Naive thymus-derived CD4-positive, alpha-beta T cell (primary cell): ENCODE data around the gene FHL2. TPM values are rescaled to one million over a fixed set of nuclear protein-coding genes. Genes with fewer than 3 reads are reported as not detected.

Experiments
- ATAC-seq: fragments of 150-1000 bp; cut with Tn5 transposase; 2 replicates; pipeline ENCODE4 v1.10.0; 2021; ENCODE audit warnings: mild to moderate bottlenecking, moderate library complexity
- CTCF ChIA-PET: fragments of 350-600 bp; sonication (Branson Sonifier 250); formaldehyde crosslinking; loops from one replicate; lab custom pipeline; 2021; ENCODE audit warnings: antibody characterized with exemption; lab: Charles Lee
- POLR2A ChIA-PET: fragments of 350-600 bp; sonication (Branson Sonifier 250); formaldehyde crosslinking; loops from one replicate; lab custom pipeline; 2021; ENCODE audit warnings: antibody characterized with exemption, inconsistent platforms; lab: Charles Lee
- DNase-seq, 9 donors: peaks; one replicate each; pipeline versions ENCODE4 v3.0.0 to v3.0.0-alpha.2; 2020 to 2022; ENCODE audit warnings: mixed read lengths in 1 of 9
- H3K27ac ChIP-seq: one replicate; pipeline ENCODE4 v1.7.0; 2013; ENCODE audit warnings: mild to moderate bottlenecking, low read depth, low read length, moderate library complexity
- H3K27me3 ChIP-seq, 2 donors: one replicate each; pipeline ENCODE4 v1.7.0; 2013; ENCODE audit warnings: low read length in 2 of 2, mild to moderate bottlenecking in 2 of 2, moderate library complexity in 2 of 2; ENCODE audit not compliant: control insufficient read depth in 2 of 2, insufficient read depth in 2 of 2
- H3K36me3 ChIP-seq, 3 experiments: 1 replicate in 2 of 3; 2 replicates in 1 of 3; pipeline ENCODE4 v1.7.0; 2013; ENCODE audit warnings: low read length in 3 of 3, mild to moderate bottlenecking in 3 of 3, moderate library complexity in 1 of 3; ENCODE audit not compliant: insufficient read depth in 3 of 3, control insufficient read depth in 2 of 3
- H3K4me1 ChIP-seq, 2 donors: one replicate each; pipeline ENCODE4 v1.7.0; 2013; ENCODE audit warnings: low read length in 2 of 2, mild to moderate bottlenecking in 2 of 2, moderate library complexity in 1 of 2; ENCODE audit not compliant: control insufficient read depth in 2 of 2, insufficient read depth in 2 of 2
- H3K4me3 ChIP-seq: 2 replicates; pipeline ENCODE4 v1.7.0; 2013; ENCODE audit warnings: mild to moderate bottlenecking, low read length
- H3K9me3 ChIP-seq, 3 experiments: 1 replicate in 2 of 3; 2 replicates in 1 of 3; pipeline ENCODE4 v1.7.0; 2013; ENCODE audit warnings: low read length in 3 of 3; ENCODE audit not compliant: control insufficient read depth in 2 of 3
- H3K27ac Mint-ChIP-seq, 9 donors: one replicate each; pipeline ENCODE4 v1.8.0; 2020 to 2022; ENCODE audit warnings: mixed read lengths in 9 of 9, mild to moderate bottlenecking in 8 of 9, moderate library complexity in 5 of 9, inconsistent platforms in 2 of 9
- H3K27me3 Mint-ChIP-seq, 5 donors: one replicate each; pipeline ENCODE4 v1.8.0; 2021 to 2022; ENCODE audit warnings: mixed read lengths in 5 of 5, mild to moderate bottlenecking in 1 of 5
- H3K36me3 Mint-ChIP-seq, 5 donors: one replicate each; pipeline ENCODE4 v1.8.0; 2020 to 2022; ENCODE audit warnings: mixed read lengths in 5 of 5, mild to moderate bottlenecking in 3 of 5, inconsistent platforms in 1 of 5
- H3K4me1 Mint-ChIP-seq, 7 donors: one replicate each; pipeline ENCODE4 v1.8.0; 2020 to 2022; ENCODE audit warnings: mixed read lengths in 7 of 7, mild to moderate bottlenecking in 3 of 7, inconsistent platforms in 1 of 7
- H3K4me3 Mint-ChIP-seq, 10 donors: one replicate each; pipeline ENCODE4 v1.8.0; 2020 to 2022; ENCODE audit warnings: mild to moderate bottlenecking in 10 of 10, mixed read lengths in 10 of 10, moderate library complexity in 6 of 10, inconsistent platforms in 2 of 10
- H3K9me3 Mint-ChIP-seq, 11 donors: one replicate each; pipeline ENCODE4 v1.8.0; 2020 to 2022; ENCODE audit warnings: mixed read lengths in 11 of 11, mild to moderate bottlenecking in 4 of 11, inconsistent platforms in 1 of 11, moderate library complexity in 1 of 11
- intact Hi-C, 2 donors: fragments of 100-400 bp; cut with micrococcal nuclease; formaldehyde crosslinking; loops; one replicate each; pipeline ENCODE4 v1.15.1; 2023
- polyA plus RNA-seq, 2 donors: library from polyadenylated mRNA; unstranded; fragments of 300-500 nt; fragmentation: Illumina TruSeq; gene quantifications; one replicate each; pipeline ENCODE4 v1.2.3, GENCODE V29; 2021
- total RNA-seq, 6 experiments: library from RNA in 5 of 6; stranded (reverse) in 5 of 6; gene quantifications; 1 replicate in 5 of 6; 2 replicates in 1 of 6; pipeline ENCODE4 v1.2.3 and lab custom pipeline; 2021 to 2026

Gene FHL2
- total and polyA plus RNA-seq, 7 experiments from 2014 or later, result 0.19 to 3.6 (median 0.67) TPM; not detected in 1

DNA sequence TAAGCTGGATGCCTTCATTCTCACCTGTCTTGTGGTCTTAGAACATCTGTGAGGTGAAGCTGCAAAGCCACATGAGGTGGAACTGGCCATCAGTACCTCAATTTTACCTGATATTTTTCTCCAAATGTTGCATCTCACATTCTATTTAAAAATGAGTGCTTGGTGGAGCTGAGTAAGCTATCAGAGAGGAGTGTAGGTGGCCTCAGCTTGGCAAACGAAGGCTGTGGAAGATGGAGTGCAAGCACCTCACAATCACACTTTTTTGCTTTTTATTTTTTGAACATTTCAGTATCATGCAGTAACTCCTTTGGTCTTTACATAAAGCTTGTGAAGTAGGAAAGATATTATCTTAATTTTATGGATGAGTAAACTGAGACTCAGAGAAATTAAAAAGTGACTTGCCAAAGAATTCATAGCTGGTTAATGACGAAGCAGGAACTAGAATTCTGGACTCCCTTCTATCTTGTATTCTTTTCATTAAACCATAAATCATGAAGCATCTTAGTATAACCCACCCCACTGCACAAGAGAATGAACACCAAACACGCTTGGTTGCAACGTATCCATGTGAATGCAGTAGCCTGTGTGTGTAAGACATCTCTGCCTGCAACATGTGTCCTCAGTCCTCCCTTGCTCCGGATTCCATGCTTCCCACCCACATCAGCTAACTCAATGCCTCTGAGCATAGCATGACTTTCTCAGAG, 34.3 kb downstream of the FHL2 start:
- peak overlapping the region in 2 of 9 donors; percentile 22 to 34 for H3K27ac Mint-ChIP-seq
- Histone ChIP-seq H3K27me3 (no peaks in the 10 kb centered on the region), H3K27ac (no peak overlapping the region), H3K4me3 (no peak overlapping the region), H3K4me1 (peaks cover 0 to 31% of the 10 kb centered on the region in 2 donors), H3K36me3 (peaks cover 0 to 3% (median 0%) of the 10 kb centered on the region in 3 experiments), H3K9me3 (no peaks in the 10 kb centered on the region)
- CTCF ChIA-PET, result interaction anchor here (1.0 to 1.4 kb wide), 2 partner anchors 157 to 168 kb away, joined by 3 to 5 read pairs; no protein-coding TSS in a partner anchor
- intact Hi-C loops, result loop anchor here in 1 of 2 donors (10.0 kb wide), 2 partner anchors 430 to 1220 kb away; no protein-coding TSS in a partner anchor
- peaks cover 20 to 47% (median 38%) of the 10 kb centered on the region in 7 donors for H3K4me1 Mint-ChIP-seq
- POLR2A ChIA-PET, result interaction anchor here (1.2 kb wide), 1 partner anchor 722 kb away, joined by 4 read pairs; no protein-coding TSS in a partner anchor
- H3K9me3 Mint-ChIP-seq, result no peaks in the 10 kb centered on the region
- DNase-seq (no peak), ATAC-seq (no peak)
- H3K36me3 Mint-ChIP-seq, result peaks cover 2 to 17% (median 7%) of the 10 kb centered on the region in 5 donors
- H3K27me3 Mint-ChIP-seq, result peaks cover 0 to under 1% (median 0%) of the 10 kb centered on the region in 5 donors
- peak overlapping the region in 1 of 10 donors; percentile 16 for H3K4me3 Mint-ChIP-seq

DNA sequence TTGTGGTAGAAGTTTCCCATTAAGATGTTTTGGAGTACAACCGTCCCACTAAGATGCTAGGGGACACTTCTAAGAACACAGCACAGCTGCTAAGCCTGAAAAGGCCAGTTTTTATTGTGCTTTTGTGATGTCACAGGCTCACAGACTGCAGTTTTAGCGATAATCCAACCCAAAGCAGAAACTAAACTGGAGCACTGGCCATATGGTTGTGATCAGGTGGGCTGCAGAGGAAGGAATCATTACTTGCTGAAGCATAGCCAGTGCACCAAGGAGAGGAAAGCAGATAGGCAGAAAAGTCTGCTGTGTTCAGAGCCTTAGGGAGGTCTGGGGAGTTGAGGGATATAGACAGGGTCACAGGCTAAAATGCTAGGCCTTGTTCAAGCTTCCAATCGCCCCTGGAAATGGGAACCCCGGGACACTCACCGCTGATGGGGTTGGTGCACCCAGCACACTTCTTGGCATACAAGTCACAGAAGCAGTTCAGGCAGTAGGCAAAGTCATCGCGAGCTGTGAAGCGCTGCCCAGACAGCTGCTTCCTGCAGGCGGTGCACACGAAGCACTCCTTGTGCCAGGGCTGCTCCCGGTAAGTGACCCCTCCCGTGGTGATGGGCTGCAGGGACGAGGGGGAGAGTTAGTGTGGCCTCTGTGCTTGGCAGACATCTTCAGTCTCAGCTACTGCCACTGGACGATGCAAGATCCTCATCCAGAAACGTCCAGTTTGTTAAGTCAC, 35.8 kb downstream of the FHL2 start:
- DNase-seq (no peak), ATAC-seq (peak; percentile 19)
- Mint-ChIP-seq H3K9me3 (peaks cover 0 to 3% (median 0%) of the 10 kb centered on the region in 11 donors), H3K4me1 (peaks cover 18 to 49% (median 38%) of the 10 kb centered on the region in 7 donors), H3K36me3 (peaks cover 3 to 28% (median 18%) of the 10 kb centered on the region in 5 donors), H3K4me3 (peak overlapping the region in 4 of 10 donors; percentile 9 to 60 (median 26)), H3K27ac (peak overlapping the region in 5 of 9 donors; percentile 21 to 68 (median 65)), H3K27me3 (no peaks in the 10 kb centered on the region)
- Histone ChIP-seq H3K27ac (no peak overlapping the region), H3K9me3 (no peaks in the 10 kb centered on the region), H3K36me3 (peaks cover 0 to 15% (median 2%) of the 10 kb centered on the region in 3 experiments), H3K27me3 (no peaks in the 10 kb centered on the region), H3K4me3 (no peak overlapping the region), H3K4me1 (peaks cover 0 to 31% of the 10 kb centered on the region in 2 donors)
- POLR2A ChIA-PET, result interaction anchor here (0.8 kb wide), 1 partner anchor 27 kb away, joined by 3 read pairs; no protein-coding TSS in a partner anchor
- intact Hi-C loops, result loop anchor here in 1 of 2 donors (10.0 kb wide), 2 partner anchors 432 to 1222 kb away; no protein-coding TSS in a partner anchor
- CTCF ChIA-PET, result no interaction called here

DNA sequence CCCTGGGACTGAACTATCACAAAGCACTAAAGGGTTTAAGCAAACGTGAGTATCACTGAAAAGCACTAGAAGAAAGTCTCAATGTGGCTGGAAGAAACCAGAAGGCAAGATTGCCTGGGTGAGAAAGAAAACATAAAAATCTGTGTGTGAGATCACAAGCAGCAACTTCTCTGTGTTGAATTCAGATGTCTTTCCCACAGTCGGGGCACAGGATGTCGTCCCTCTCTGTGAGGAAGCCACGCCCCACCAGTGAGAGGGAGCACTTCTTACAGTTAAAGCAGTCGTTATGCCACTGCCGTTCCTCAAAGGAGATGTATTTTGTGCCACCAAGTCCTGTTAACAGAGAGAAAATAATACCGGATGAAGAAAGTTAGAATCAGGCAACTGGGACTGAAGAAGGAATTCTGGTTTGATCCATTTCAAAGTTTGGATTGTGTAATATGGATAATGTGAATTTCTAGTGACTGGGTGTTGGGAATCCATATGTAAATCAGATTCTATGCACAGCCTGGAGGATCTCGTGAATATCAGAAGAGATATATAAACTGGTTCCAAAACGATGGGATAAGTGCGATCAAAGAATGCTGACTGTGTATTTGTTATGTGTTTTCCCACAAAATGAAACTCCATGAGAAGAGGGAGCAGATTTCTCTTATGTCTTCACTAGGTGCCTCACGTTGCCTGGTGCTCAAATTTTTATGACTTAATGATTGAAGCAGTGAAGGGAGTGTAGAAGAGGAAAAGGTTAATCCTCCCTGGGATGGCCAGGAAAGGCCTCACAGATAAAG, 37.6 kb downstream of the FHL2 start:
- H3K4me3 ChIP-seq, result no peak overlapping the region

DNA sequence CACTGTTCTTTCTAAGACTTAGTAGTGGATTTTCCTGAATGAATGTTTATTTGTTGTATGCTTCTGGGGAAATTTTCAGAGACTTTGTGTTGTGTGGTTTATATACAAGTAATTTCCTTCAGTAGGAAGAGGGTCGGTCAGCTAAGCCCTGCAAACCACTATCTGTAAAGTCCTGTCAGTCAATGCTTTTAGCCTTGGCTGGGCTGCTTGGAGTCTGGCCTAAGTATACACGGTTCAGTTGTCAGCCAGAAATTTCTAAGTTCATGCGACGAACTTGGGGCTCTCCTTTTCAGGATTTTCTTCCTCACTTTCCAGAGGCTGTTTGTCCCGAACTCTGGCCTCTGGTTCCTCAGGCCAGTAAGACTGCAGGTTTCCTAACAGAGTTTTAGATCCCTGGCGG, 40.3 kb downstream of the FHL2 start:
- Histone ChIP-seq H3K27ac (no peak overlapping the region), H3K27me3 (no peaks in the 10 kb centered on the region), H3K9me3 (peaks cover 0 to 21% (median 0%) of the 10 kb centered on the region in 3 experiments), H3K4me3 (no peak overlapping the region), H3K4me1 (peaks cover 0 to 31% of the 10 kb centered on the region in 2 donors), H3K36me3 (peaks cover 0 to 52% (median 3%) of the 10 kb centered on the region in 3 experiments)
- Mint-ChIP-seq H3K4me1 (peaks cover 14 to 38% (median 34%) of the 10 kb centered on the region in 7 donors), H3K27me3 (no peaks in the 10 kb centered on the region), H3K4me3 (no peak overlapping the region), H3K27ac (peak overlapping the region in 1 of 9 donors; percentile 18), H3K9me3 (peaks cover 4 to 35% (median 14%) of the 10 kb centered on the region in 11 donors), H3K36me3 (peaks cover 9 to 55% (median 48%) of the 10 kb centered on the region in 5 donors)
- DNase-seq, result no peak
- ChIA-PET POLR2A (no interaction called here), CTCF (interaction anchor here (1.3 kb wide), 1 partner anchor 162 kb away, joined by 3 read pairs; no protein-coding TSS in a partner anchor)
- no peak for ATAC-seq
- intact Hi-C loops, result no loop called here

More for the DNA sequence above, 37.6 kb downstream of the FHL2 start:
- H3K27ac ChIP-seq, result peak overlapping the region; percentile 45
- H3K4me3 Mint-ChIP-seq, result peak overlapping the region; percentile 46 to 77 (median 62)
- POLR2A ChIA-PET, result no interaction called here
- peaks cover 9 to 39% (median 34%) of the 10 kb centered on the region in 5 donors for H3K36me3 Mint-ChIP-seq
- peaks cover 0 to 16% (median 0%) of the 10 kb centered on the region in 3 experiments for H3K9me3 ChIP-seq
- H3K27me3 Mint-ChIP-seq, result no peaks in the 10 kb centered on the region
- peaks cover 2 to 19% (median 6%) of the 10 kb centered on the region in 11 donors for H3K9me3 Mint-ChIP-seq
- H3K27me3 ChIP-seq, result no peaks in the 10 kb centered on the region
- CTCF ChIA-PET, result no interaction called here
- DNase-seq (peak in 6 of 9 donors; percentile 36 to 65 (median 55)), ATAC-seq (peak; percentile 84)
- peaks cover 18 to 49% (median 38%) of the 10 kb centered on the region in 7 donors for H3K4me1 Mint-ChIP-seq
- peak overlapping the region in 8 of 9 donors; percentile 63 to 92 (median 82) for H3K27ac Mint-ChIP-seq
- intact Hi-C loops, result loop anchor here in 1 of 2 donors (10.0 kb wide), 2 partner anchors 434 to 1224 kb away; no protein-coding TSS in a partner anchor
- peaks cover 0 to 31% (median 3%) of the 10 kb centered on the region in 3 experiments for H3K36me3 ChIP-seq
- peaks cover 0 to 31% of the 10 kb centered on the region in 2 donors for H3K4me1 ChIP-seq

GRCh38 chr2:105357122-105357521, 41.7 kb downstream of the FHL2 start:
- Histone ChIP-seq H3K36me3 (peaks cover 0 to 57% (median 3%) of the 10 kb centered on the region in 3 experiments), H3K27me3 (no peaks in the 10 kb centered on the region), H3K27ac (no peak overlapping the region), H3K4me1 (peaks cover 0 to 17% of the 10 kb centered on the region in 2 donors), H3K9me3 (peaks cover 0 to 21% (median 0%) of the 10 kb centered on the region in 3 experiments), H3K4me3 (no peak overlapping the region)
- Mint-ChIP-seq H3K27me3 (no peaks in the 10 kb centered on the region), H3K4me3 (no peak overlapping the region), H3K36me3 (peaks cover 9 to 67% (median 58%) of the 10 kb centered on the region in 5 donors), H3K9me3 (peaks cover 4 to 35% (median 14%) of the 10 kb centered on the region in 11 donors), H3K4me1 (peaks cover 13 to 24% (median 20%) of the 10 kb centered on the region in 7 donors), H3K27ac (no peak overlapping the region)
- intact Hi-C loops, result no loop called here
- no peak for ATAC-seq
- ChIA-PET POLR2A (no interaction called here), CTCF (no interaction called here)
- no peak for DNase-seq
